Stimulated activated CD8-positive, alpha-beta memory T cell treated with anti-CD3 and anti-CD28 coated beads, Interleukin-4, amount 100 ng/mL, for 24 hours (primary cell): ENCODE measurements around the gene P2RY8.
"Not testable (repeated sequence)": the region's sequence is repeated elsewhere in the genome, so short reads cannot be mapped to it uniquely, and the experiment has no call there.

Source experiments
- DNase-seq: peaks from one replicate; pipeline ENCODE4 v3.0.0-alpha.2; 2020; ENCODE audit warnings: low read depth

The P2RY8 gene

GRCh38 chrX:1520350-1520749 is 16.6 kb downstream of the P2RY8 start:
- DNase-seq, result no peak

- no peak for DNase-seq
These were observed 17.9 kb downstream of the P2RY8 start for GRCh38 chrX:1519022-1519497.

GRCh38 chrX:1518512-1518911 is 18.5 kb downstream of the P2RY8 start:
- DNase-seq, result no peak

DNA sequence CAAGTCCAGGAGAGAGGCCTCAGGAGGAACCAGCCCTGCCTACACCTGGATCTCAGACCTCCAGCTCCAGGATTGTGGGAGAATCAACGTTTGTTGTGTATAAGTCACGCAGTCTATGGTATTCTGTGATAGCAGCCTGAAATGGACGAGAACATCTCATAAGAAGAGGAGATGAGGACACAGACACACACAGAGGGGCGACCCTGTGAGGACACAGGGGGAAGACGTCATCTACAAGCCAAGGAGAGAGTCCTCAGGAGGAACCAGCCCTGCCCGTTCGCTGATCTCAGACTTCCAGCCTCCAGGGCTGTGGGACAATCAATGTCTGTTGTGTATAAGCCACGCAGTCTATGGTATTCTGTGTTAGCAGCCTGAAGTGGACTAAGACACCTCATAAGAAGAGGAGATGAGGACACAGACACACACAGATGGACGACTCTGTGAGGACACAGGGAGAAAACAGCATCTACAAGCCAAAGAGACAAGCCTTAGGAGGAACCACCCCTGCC is 20.3 kb downstream of the P2RY8 start:
- no peak for DNase-seq

GRCh38 chrX:1511829-1512228 is 25.2 kb downstream of the P2RY8 start:
- DNase-seq, result no peak

- no peak for DNase-seq
These were observed 25.8 kb downstream of the P2RY8 start for GRCh38 chrX:1511150-1511549.

DNA sequence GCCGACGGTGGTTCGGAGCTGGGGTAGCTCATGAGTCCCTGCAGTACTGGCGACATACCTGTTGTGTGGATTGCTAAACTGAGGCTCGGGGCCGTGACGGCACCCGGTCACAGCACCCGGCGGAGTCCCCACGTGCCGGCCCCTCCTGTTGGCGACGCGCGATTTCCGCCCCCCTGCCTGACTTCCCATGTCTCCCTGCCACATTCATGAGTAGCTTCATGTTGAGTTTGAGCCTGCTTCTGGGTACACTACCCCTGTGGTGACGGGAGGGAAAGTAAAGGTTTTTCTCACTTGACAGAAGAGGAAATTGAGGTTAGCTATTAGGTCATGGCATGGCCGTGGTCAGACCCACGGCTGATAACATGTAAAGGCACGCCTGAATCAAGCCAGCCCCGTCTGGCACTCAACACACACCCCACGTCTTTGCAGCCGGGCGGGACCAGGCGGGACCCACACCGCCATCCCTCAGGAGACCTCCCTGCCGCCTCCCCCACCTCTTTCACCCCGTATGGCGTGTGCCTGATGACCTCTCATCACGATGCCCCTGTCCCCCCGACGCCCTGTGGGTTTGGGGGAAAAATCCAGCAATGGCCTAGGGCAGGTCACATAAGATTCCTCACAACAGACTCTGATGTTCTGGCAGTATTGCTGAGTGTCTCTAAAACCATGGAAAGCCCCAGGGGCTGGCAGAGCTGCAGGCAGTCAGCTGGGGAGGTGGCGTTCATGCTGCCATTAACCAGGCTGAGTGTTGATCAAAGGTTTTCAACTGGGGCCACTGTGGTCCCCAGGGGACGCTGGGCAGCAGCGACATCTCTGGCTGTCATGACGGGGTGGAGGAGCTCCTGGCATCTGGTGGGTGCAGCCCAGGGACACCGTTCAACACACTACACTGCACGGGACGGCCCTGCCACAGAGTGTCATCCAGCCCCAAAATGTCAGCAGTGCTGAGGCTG is 29.2 kb downstream of the P2RY8 start:
- DNase-seq, result no peak

DNA sequence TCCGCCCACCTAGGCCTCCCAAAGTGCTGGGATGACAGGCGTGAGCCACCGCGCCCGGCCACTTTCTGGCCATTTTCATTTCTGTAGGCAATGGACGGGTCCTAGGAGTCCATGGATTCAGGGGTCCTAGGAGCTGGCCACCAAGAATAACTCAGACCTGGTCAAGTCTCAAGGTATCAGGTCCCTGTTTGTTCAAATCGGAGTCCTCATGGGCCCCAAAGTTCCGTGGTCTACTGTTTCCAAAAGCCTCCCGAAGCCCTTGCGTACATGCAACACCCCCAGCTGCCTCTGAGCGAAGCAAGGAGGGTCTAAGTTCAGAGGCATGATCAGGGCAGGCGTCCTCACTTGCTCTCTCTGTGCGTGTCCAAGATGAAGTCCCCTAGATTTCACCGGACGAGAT is 30.1 kb downstream of the P2RY8 start:
- no peak for DNase-seq

DNA sequence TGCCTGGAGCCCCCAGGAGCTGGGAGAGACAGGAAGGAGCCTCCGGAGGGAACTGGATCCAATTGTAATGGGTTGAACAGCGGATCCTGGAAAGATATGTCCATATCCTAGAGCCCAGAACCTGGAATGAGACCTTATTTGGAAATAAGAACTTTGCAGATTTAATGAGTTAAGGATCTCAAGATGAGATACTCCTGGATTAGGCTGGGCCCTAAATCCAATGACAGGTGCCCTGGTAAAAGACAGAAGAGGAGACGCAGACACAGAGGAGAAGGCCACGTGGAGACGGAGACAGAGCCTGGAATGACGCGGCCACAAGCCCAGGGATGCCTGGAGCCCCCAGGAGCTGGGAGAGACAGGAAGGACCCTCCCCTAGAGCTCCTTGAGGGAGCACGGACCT is 34.1 kb downstream of the P2RY8 start:
- no peak for DNase-seq

- DNase-seq, result no peak
These were observed 34.7 kb downstream of the P2RY8 start for GRCh38 chrX:1502241-1502640.

DNA sequence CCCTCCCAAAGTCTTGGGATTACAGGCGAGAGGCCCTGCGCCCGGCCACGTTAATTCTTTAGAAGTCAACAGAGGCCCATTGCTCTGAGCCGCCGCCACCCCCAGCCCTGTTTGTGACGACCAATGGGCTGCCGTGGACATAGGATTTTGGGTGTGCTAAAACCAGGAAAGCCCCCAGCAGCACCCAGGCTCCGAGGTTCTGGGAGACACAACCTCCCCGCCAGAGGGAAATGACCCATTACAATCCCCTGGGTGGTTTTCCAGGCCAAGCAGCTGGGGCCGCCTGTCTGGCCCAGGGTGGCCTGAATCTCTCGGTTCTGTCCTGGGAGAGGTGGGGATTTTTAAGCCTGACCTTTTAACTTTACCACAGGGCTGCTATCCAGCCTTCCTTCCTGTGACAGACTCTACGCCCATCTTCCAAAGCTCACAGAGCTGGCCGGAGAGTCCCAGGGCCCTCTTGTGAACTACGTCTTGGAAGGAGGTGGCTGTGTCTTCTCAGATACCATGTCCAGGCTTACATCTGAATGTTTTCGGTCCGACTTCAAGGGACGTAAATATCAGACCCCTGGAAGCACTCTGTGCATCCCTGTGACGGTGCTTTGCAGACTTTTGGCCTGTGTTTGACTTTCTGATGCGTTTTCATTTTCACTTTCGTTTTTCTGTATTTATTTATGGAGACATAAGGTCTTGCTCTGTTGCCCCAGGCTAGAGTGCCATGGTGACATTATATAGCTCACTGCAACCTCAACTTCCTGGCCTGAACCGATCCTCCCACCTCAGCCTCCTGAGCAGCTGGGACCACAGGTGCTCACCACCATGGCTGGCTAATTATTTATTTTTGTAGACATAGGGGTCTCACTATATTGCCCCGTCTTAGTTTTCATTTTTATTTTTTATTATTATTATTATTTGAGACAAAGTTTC is 36.0 kb downstream of the P2RY8 start:
- DNase-seq, result no peak

GRCh38 chrX:1496076-1496475 is 40.9 kb downstream of the P2RY8 start:
- no peak for DNase-seq

DNA sequence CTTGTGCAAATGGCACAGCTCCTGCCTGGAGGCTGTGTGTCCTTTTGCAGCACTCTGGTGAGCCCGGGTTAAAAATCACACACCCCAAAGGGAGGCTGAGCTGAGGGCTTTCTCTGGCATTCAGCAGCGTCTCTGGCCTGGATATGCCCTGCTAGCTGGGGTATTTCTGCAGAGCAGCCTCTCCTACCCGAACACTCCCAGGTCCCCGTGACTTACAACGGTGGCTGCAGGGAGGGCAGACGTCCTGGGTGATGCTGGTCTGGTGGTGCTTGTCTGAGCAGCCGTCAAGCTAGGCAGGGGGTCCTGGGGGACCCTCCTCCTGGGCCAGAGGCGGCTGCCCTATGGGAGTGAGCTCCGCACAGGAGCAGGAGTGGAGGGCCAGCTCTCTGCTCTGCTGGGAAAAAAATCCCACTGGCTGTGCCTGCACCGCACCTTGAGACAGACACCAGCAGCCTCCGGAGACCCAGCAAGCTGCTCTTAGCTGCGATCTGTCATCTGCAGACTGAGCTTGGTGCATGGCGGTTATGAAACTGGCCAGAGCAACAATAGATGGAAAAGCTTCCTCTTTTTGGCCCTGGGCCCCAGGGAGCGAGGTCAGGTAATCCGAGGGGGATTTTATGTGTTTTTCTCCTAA is 43.0 kb downstream of the P2RY8 start:
- no peak for DNase-seq

GRCh38 chrX:1493412-1493811 is 43.6 kb downstream of the P2RY8 start:
- DNase-seq, result no peak

DNA sequence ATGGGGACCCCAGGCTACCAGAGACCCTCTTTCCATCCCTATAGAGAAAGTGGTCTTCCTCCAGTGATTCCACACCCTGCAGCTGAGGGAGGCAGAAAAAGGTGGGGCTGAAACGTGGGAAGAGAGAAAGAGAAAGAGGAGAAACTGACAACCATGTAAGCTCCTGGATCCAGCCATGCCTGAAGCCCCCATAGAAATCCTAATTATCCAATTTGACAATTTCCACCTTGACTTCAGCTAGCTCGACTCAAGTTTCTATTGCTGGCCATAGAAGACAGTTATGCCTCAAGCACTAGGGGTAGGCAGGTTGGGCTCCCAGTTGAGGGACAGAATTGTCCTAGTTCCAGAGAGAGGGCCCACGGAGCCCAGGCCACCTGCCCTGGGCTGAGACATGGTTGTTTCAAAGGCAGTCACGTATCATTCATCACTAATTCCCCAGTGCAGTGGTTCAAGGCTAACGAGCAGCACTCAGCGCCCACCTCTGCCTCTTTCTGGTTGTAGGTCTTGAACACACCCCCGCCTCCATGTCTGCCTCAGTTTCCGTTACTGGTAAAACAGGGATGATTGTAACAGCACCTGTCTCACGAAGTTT is 44.5 kb downstream of the P2RY8 start:
- DNase-seq, result no peak

DNA sequence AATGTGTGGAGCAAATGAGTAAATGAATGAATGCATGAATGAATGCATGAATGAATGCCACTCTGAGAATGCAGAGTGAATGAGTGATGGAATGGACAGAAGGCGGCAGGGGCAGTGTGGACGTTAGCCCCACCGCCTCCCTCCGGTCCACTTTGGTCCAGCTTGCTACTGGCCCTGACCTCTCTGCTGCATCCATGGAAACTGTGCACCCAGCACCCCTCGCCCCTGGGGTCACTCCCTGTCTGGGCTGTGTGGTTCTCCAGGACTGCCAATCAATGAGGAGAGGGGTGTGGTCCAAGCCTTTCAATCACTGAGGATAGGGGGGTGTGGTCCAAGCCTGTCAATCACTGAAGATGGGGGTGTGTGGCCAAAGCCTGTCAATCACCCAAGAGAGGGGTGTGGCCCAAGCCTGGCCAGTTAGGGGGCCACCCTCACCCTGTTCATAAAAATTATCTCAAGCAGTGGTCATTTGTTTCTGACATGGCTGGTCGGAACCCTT is 45.1 kb downstream of the P2RY8 start:
- DNase-seq, result peak; percentile 37

GRCh38 chrX:1491248-1491647 is 45.7 kb downstream of the P2RY8 start:
- DNase-seq, result not testable (repeated sequence)

- DNase-seq, result not testable (repeated sequence)
These were observed 46.3 kb downstream of the P2RY8 start for GRCh38 chrX:1490723-1491122.

GRCh38 chrX:1489354-1489753 is 47.6 kb downstream of the P2RY8 start:
- not testable (repeated sequence) for DNase-seq

DNA sequence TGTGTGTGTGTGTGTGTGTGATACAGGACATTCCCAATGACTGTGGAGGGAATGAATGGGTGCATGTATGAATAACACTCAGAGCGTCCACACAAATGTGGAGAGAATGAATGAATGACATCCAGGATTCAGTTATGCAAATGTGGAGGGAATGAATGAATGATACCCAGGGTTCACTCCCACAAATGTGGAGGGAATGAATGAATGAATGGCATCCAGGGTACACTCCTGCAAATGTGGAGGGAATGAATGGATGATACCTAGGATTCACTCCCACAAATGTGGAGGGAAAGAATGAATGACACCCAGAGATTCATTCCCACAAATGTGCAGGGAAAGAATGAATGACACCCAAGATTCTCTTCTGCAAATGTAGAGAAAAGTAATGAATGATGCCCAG is 48.2 kb downstream of the P2RY8 start:
- DNase-seq, result no peak

DNA sequence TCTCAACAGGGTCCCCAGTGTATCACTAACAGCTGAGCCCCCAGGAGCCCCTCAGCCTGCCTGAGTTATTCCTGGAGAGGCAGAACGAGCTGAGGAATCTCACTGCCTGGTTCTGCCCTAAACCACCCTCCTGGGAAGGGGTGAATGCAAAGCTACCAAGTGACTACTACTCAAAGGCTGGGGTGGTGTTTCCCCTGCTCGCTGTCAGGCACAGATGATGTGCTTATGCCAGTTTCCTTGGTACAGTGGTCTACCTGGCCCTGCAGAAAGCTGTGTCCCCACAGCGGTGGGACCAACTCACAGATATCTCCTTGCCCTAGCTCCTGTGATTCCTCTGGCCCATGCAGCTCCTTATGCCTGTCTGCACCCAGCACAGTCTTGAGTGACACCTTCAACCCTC is 48.8 kb downstream of the P2RY8 start:
- no peak for DNase-seq
